Kidney epithelial cell (primary cell): ENCODE data around the gene ARHGAP45. TPM values are rescaled to one million over a fixed set of nuclear protein-coding genes. Genes with fewer than 3 reads are reported as not detected.

Experiments
- DNase-seq: peaks from one replicate; pipeline ENCODE4 v3.0.0-alpha.2; 2010; ENCODE audit warnings: low read depth
- H3K27me3 ChIP-seq: 2 replicates; pipeline ENCODE4 v1.6.0; 2011; ENCODE audit warnings: low read length; ENCODE audit not compliant: control insufficient read depth, insufficient read depth
- H3K36me3 ChIP-seq: 2 replicates; pipeline ENCODE4 v1.5.1; 2011; ENCODE audit warnings: low read length; ENCODE audit not compliant: control insufficient read depth, insufficient read depth
- H3K4me3 ChIP-seq: 2 replicates; pipeline ENCODE4 v1.5.1; 2011; ENCODE audit warnings: low read depth, mild to moderate bottlenecking, control low read depth, low read length
- total RNA-seq: library from RNA; depleted of rRNA; stranded (reverse); fragments of >200 nt; gene quantifications from 2 replicates; pipeline ENCODE4 v1.2.3, GENCODE V29; 2015
- TF ChIP-seq, protein P1 (sequence below): IDR thresholded peaks from 2 replicates; pipeline ENCODE4 v1.5.1; 2011; ENCODE audit warnings: mild to moderate bottlenecking, moderate library complexity, low read length, control low read depth, inconsistent platforms; ENCODE audit not compliant: insufficient read depth, poor library complexity, severe bottlenecking

ARHGAP45 gene, protein sequence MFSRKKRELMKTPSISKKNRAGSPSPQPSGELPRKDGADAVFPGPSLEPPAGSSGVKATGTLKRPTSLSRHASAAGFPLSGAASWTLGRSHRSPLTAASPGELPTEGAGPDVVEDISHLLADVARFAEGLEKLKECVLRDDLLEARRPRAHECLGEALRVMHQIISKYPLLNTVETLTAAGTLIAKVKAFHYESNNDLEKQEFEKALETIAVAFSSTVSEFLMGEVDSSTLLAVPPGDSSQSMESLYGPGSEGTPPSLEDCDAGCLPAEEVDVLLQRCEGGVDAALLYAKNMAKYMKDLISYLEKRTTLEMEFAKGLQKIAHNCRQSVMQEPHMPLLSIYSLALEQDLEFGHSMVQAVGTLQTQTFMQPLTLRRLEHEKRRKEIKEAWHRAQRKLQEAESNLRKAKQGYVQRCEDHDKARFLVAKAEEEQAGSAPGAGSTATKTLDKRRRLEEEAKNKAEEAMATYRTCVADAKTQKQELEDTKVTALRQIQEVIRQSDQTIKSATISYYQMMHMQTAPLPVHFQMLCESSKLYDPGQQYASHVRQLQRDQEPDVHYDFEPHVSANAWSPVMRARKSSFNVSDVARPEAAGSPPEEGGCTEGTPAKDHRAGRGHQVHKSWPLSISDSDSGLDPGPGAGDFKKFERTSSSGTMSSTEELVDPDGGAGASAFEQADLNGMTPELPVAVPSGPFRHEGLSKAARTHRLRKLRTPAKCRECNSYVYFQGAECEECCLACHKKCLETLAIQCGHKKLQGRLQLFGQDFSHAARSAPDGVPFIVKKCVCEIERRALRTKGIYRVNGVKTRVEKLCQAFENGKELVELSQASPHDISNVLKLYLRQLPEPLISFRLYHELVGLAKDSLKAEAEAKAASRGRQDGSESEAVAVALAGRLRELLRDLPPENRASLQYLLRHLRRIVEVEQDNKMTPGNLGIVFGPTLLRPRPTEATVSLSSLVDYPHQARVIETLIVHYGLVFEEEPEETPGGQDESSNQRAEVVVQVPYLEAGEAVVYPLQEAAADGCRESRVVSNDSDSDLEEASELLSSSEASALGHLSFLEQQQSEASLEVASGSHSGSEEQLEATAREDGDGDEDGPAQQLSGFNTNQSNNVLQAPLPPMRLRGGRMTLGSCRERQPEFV
- total RNA-seq = 1.4 and 4.2 TPM in 2 replicates

- no peak for DNase-seq
- Histone ChIP-seq H3K36me3 (no peaks in the 10 kb centered on the region), H3K4me3 (peak within 1 kb of the TSS; percentile 18), H3K27me3 (peaks cover 47% of the 10 kb centered on the region)
- TF ChIP-seq, protein P1, sequence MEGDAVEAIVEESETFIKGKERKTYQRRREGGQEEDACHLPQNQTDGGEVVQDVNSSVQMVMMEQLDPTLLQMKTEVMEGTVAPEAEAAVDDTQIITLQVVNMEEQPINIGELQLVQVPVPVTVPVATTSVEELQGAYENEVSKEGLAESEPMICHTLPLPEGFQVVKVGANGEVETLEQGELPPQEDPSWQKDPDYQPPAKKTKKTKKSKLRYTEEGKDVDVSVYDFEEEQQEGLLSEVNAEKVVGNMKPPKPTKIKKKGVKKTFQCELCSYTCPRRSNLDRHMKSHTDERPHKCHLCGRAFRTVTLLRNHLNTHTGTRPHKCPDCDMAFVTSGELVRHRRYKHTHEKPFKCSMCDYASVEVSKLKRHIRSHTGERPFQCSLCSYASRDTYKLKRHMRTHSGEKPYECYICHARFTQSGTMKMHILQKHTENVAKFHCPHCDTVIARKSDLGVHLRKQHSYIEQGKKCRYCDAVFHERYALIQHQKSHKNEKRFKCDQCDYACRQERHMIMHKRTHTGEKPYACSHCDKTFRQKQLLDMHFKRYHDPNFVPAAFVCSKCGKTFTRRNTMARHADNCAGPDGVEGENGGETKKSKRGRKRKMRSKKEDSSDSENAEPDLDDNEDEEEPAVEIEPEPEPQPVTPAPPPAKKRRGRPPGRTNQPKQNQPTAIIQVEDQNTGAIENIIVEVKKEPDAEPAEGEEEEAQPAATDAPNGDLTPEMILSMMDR = no peak
These were observed at the start of gene ARHGAP45 for GRCh38 chr19:1066748-1067340. ARHGAP45 (plus strand) TSS chr19:1067167; CDS start chr19:1067406, 239 bp downstream.

- Histone ChIP-seq H3K27me3 (no peaks in the 10 kb centered on the region), H3K36me3 (no peaks in the 10 kb centered on the region), H3K4me3 (no peak overlapping the region)
- no peak for DNase-seq
- TF ChIP-seq, protein P1 = no peak
These were observed 49.1 kb upstream of the ARHGAP45 start for GRCh38 chr19:1017906-1018305.

GRCh38 chr19:1018393-1018792, 48.6 kb upstream of the ARHGAP45 start:
- TF ChIP-seq, protein P1 = no peak
- no peaks in the 10 kb centered on the region for H3K36me3 ChIP-seq
- H3K27me3 ChIP-seq = no peaks in the 10 kb centered on the region
- no peak for DNase-seq
- no peak overlapping the region for H3K4me3 ChIP-seq

DNA sequence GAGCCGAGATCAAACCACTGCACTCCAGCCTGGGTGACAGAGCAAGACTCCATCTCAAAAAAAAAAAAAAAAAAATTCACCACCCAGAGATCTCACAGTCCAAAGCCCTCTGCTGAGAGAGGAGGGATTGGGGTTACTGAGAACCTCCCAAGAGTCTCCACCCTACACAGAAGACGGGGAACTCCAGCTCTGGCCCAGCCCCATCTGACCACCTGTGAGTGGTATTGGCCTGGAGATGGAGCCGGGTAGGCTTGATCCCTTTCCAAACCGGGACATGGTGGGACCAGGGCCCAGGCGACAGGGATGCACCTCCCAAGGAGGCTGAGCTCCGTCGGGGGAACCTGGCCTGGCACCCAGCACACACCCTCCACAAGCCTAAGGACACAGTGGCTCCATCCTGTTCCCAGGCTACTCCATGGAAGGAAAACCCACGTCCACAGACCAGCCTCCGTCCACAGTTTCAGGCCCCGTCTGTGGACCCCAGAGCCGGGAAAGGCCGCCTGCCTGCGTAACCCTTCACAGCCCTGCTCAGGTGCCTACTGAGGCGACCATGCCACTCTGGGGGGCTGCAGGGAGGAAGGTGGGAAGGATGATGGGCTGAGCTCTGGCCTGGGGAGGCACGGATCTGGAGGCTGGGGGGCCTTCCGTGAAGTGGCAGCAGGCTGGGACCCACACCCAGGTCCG, 47.9 kb upstream of the ARHGAP45 start:
- TF ChIP-seq, protein P1 = no peak
- no peaks in the 10 kb centered on the region for H3K36me3 ChIP-seq

DNA sequence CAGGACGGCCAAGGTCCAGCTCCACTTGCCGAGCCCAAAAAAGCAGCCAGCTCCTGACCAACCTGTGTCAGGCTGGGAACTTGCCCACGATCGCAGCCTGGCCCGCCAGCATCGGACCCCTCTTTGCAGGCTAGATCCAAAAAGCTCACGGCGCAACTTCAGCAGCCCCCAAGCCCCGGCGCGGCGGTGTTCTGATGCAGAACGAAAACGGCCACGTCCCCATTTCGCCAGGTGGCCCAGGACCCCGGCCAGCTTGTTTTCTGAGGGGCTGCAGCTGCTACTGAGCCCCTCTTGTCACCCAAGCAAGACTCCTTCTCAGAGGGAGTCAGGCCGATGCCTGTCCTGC, 47.4 kb upstream of the ARHGAP45 start:
- Histone ChIP-seq H3K27me3 (no peaks in the 10 kb centered on the region), H3K4me3 (peak overlapping the region; percentile 80), H3K36me3 (no peaks in the 10 kb centered on the region)
- TF ChIP-seq, protein P1 = no peak
- no peak for DNase-seq

More for the DNA sequence above, 47.9 kb upstream of the ARHGAP45 start:
- no peaks in the 10 kb centered on the region for H3K27me3 ChIP-seq
- peak overlapping the region; percentile 80 for H3K4me3 ChIP-seq
- DNase-seq = no peak
